HEK293 (cell line): Measurements from ENCODE around the gene UBE2J2.

Experiments
- CTCF ChIA-PET: fragments of 350-600 bp; formaldehyde crosslinking; extraction: SDS; loops from one replicate; lab custom pipeline; 2021; ENCODE audit warnings: antibody characterized with exemption; lab: Yijun Ruan, JAX
- POLR2A ChIA-PET: fragments of 300-600 bp; formaldehyde crosslinking; extraction: SDS; loops from one replicate; lab custom pipeline; 2020; ENCODE audit warnings: antibody characterized with exemption, inconsistent platforms; lab: Yijun Ruan, JAX
- H3K27ac ChIP-seq: fragments of 200-500 bp; sonication (Bioruptor generic); 2 replicates; pipeline ENCODE4 v1.5.1; 2014; ENCODE audit warnings: low read depth, low read length, control low read depth, inconsistent platforms; ENCODE audit errors: extremely low read depth
- H3K36me3 ChIP-seq, 2 experiments: fragments of 200-500 bp in 1 of 2; sonication (Bioruptor generic) in 1 of 2; 1 replicate in 1 of 2; 2 replicates in 1 of 2; pipeline ENCODE4 v1.5.1; 2014 to 2017; ENCODE audit warnings: inconsistent platforms in 2 of 2, low read length in 2 of 2; ENCODE audit not compliant: control insufficient read depth in 2 of 2, insufficient read depth in 1 of 2
- H3K4me1 ChIP-seq: fragments of 200-500 bp; sonication (Bioruptor generic); 2 replicates; pipeline ENCODE4 v1.5.1; 2014; ENCODE audit warnings: mild to moderate bottlenecking, low read length, inconsistent platforms; ENCODE audit not compliant: control insufficient read depth, insufficient read depth
- H3K4me3 ChIP-seq: 2 replicates; pipeline ENCODE4 v1.5.1; 2011; ENCODE audit warnings: low read depth, mild to moderate bottlenecking, control low read depth, low read length, moderate library complexity
- H3K9me3 ChIP-seq: fragments of 200-500 bp; sonication (Bioruptor generic); 2 replicates; pipeline ENCODE4 v1.5.1; 2014; ENCODE audit warnings: low read depth, low read length, inconsistent platforms; ENCODE audit not compliant: control insufficient read depth, insufficient read depth
- BCL11A ChIP-seq: fragments of 450-650 bp; formaldehyde crosslinking; IDR thresholded peaks from 2 replicates; pipeline ENCODE4 v1.5.1; 2016; ENCODE audit warnings: low read depth, missing biosample characterization, missing genetic modification characterization
- CTCF ChIP-seq: fragments of 450-650 bp; formaldehyde crosslinking; IDR thresholded peaks from 2 replicates; pipeline ENCODE4 v1.5.1; 2016; ENCODE audit warnings: missing biosample characterization, missing genetic modification characterization
- GLIS1 ChIP-seq: fragments of 450-650 bp; formaldehyde crosslinking; IDR thresholded peaks from 2 replicates; pipeline ENCODE4 v1.5.1; 2016; ENCODE audit warnings: missing biosample characterization, missing genetic modification characterization
- MZF1 ChIP-seq: fragments of 450-650 bp; formaldehyde crosslinking; IDR thresholded peaks from 2 replicates; pipeline ENCODE4 v1.5.1; 2017; ENCODE audit warnings: missing biosample characterization, missing genetic modification characterization, borderline replicate concordance
- PBX3 ChIP-seq: sonication (generic); formaldehyde crosslinking; IDR thresholded peaks from 2 replicates; pipeline ENCODE4 v1.8.1; 2022; ENCODE audit warnings: mild to moderate bottlenecking, moderate library complexity, missing genetic modification reagents
- PRDM4 ChIP-seq: fragments of 450-650 bp; formaldehyde crosslinking; IDR thresholded peaks from 2 replicates; pipeline ENCODE4 v1.5.1; 2017; ENCODE audit warnings: missing biosample characterization, missing genetic modification characterization
- SCRT2 ChIP-seq: fragments of 450-650 bp; formaldehyde crosslinking; IDR thresholded peaks from 2 replicates; pipeline ENCODE4 v1.5.1; 2016; ENCODE audit warnings: missing biosample characterization, missing genetic modification characterization
- SP3 ChIP-seq: fragments of 450-650 bp; formaldehyde crosslinking; IDR thresholded peaks from 2 replicates; pipeline ENCODE4 v1.5.1; 2016; ENCODE audit warnings: missing biosample characterization, missing genetic modification characterization
- TCF7L2 ChIP-seq: IDR thresholded peaks from 2 replicates; pipeline ENCODE4 v1.6.1; 2011; ENCODE audit warnings: low read depth, mild to moderate bottlenecking, inconsistent platforms, low read length, moderate library complexity, borderline replicate concordance
- TRIM28 ChIP-seq: IDR thresholded peaks from 2 replicates; pipeline ENCODE4 v1.6.1; 2011; ENCODE audit warnings: low read length, control low read depth, borderline replicate concordance
- YY2 ChIP-seq: fragments of 450-650 bp; formaldehyde crosslinking; IDR thresholded peaks from 2 replicates; pipeline ENCODE4 v1.5.1; 2016; ENCODE audit warnings: missing biosample characterization, missing genetic modification characterization
- ZBTB7A ChIP-seq: fragments of 450-650 bp; formaldehyde crosslinking; IDR thresholded peaks from 2 replicates; pipeline ENCODE4 v1.5.1; 2016; ENCODE audit warnings: low read depth, missing biosample characterization, missing genetic modification characterization
- ZEB2 ChIP-seq: fragments of 450-650 bp; formaldehyde crosslinking; IDR thresholded peaks from 2 replicates; pipeline ENCODE4 v1.5.1; 2016; ENCODE audit warnings: missing biosample characterization, missing genetic modification characterization
- ZFP69B ChIP-seq: fragments of 450-650 bp; formaldehyde crosslinking; IDR thresholded peaks from 2 replicates; pipeline ENCODE4 v1.5.1; 2016; ENCODE audit warnings: missing biosample characterization, missing genetic modification characterization
- ZNF324 ChIP-seq: fragments of 450-650 bp; formaldehyde crosslinking; IDR thresholded peaks from 2 replicates; pipeline ENCODE4 v1.5.1; 2016; ENCODE audit warnings: missing biosample characterization, missing genetic modification characterization
- ZNF391 ChIP-seq: fragments of 450-650 bp; formaldehyde crosslinking; IDR thresholded peaks from 2 replicates; pipeline ENCODE4 v1.5.1; 2016; ENCODE audit warnings: low read depth, missing biosample characterization, missing genetic modification characterization, borderline replicate concordance
- ZNF473 ChIP-seq: fragments of 450-650 bp; formaldehyde crosslinking; IDR thresholded peaks from 2 replicates; pipeline ENCODE4 v1.5.1; 2017; ENCODE audit warnings: missing biosample characterization, missing genetic modification characterization
- ZNF561 ChIP-seq: fragments of 450-650 bp; IDR thresholded peaks from 2 replicates; pipeline ENCODE4 v1.5.1; 2018; ENCODE audit warnings: missing biosample characterization, missing genetic modification characterization, borderline replicate concordance
- ZNF585B ChIP-seq: fragments of 450-650 bp; formaldehyde crosslinking; IDR thresholded peaks from 2 replicates; pipeline ENCODE4 v1.5.1; 2016; ENCODE audit warnings: missing biosample characterization, missing genetic modification characterization
- ZNF629 ChIP-seq: fragments of 450-650 bp; formaldehyde crosslinking; IDR thresholded peaks from 2 replicates; pipeline ENCODE4 v1.5.1; 2017; ENCODE audit warnings: missing biosample characterization, missing genetic modification characterization
- ZNF670 ChIP-seq: fragments of 450-650 bp; formaldehyde crosslinking; IDR thresholded peaks from 2 replicates; pipeline ENCODE4 v1.5.1; 2016; ENCODE audit warnings: missing biosample characterization, missing genetic modification characterization, low read depth
- ZNF704 ChIP-seq: fragments of 450-650 bp; formaldehyde crosslinking; IDR thresholded peaks from 2 replicates; pipeline ENCODE4 v1.5.1; 2016; ENCODE audit warnings: missing biosample characterization, missing genetic modification characterization
- TF ChIP-seq, protein P1 (sequence below): fragments of 450-650 bp; formaldehyde crosslinking; IDR thresholded peaks from 2 replicates; pipeline ENCODE4 v1.5.1; 2017; ENCODE audit warnings: missing biosample characterization, mild to moderate bottlenecking, missing genetic modification characterization, moderate library complexity

UBE2J2 gene

DNA sequence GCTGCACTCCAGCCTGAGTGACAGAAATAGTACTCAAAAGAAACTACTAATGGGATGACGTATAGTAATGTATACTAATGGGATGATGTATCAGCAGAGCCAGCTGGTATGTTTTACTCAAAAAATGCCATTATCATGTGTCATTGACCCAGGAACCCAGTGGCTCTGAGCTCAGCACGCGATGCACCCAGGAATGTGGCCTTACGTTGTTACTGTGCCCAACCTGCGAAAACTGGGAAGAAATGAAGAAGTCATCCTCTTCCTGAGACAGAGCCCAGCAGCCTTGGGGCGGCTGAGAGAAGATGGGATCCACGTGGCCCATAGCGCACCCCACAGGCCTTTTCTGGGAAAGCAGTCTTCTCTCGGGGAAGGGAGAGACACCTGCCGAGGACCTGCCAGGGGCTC is 8.8 kb downstream of the UBE2J2 start:
- CTCF ChIA-PET, result interaction anchor here (0.6 to 2.6 kb wide), 7 partner anchors 10 to 148 kb away, joined by 3 to 12 read pairs (median 4); no protein-coding TSS in a partner anchor
- TF ChIP-seq ZNF629 (tag by site-specific recombination) (peak; percentile 68), YY2 (tag by site-specific recombination) (no peak), TCF7L2 (no peak), CTCF (tag by site-specific recombination) (0 out of 2 replicates have a peak, but pooled peaks have one; percentile 11), MZF1 (no peak), ZEB2 (tag by site-specific recombination) (0 out of 2 replicates have a peak, but pooled peaks have one; percentile 27), ZNF391 (tag by site-specific recombination) (no peak)
- TF ChIP-seq, protein P1, sequence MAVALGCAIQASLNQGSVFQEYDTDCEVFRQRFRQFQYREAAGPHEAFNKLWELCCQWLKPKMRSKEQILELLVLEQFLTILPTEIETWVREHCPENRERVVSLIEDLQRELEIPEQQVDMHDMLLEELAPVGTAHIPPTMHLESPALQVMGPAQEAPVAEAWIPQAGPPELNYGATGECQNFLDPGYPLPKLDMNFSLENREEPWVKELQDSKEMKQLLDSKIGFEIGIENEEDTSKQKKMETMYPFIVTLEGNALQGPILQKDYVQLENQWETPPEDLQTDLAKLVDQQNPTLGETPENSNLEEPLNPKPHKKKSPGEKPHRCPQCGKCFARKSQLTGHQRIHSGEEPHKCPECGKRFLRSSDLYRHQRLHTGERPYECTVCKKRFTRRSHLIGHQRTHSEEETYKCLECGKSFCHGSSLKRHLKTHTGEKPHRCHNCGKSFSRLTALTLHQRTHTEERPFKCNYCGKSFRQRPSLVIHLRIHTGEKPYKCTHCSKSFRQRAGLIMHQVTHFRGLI (tag by site-specific recombination), result peak; percentile 70
- TF ChIP-seq, all 188 proteins: peak for 4
- POLR2A ChIA-PET, result interaction anchor here (0.7 to 2.0 kb wide), 4 partner anchors 9 to 143 kb away, joined by 3 to 6 read pairs (median 5); partner anchors contain the start of gene UBE2J2
- Histone ChIP-seq H3K4me1 (no peaks in the 10 kb centered on the region), H3K9me3 (no peaks in the 10 kb centered on the region), H3K36me3 (peaks cover 3 to 93% of the 10 kb centered on the region in 2 experiments; a peak in 2 of 3 replicates), H3K27ac (no peak overlapping the region), H3K4me3 (no peak overlapping the region)

DNA sequence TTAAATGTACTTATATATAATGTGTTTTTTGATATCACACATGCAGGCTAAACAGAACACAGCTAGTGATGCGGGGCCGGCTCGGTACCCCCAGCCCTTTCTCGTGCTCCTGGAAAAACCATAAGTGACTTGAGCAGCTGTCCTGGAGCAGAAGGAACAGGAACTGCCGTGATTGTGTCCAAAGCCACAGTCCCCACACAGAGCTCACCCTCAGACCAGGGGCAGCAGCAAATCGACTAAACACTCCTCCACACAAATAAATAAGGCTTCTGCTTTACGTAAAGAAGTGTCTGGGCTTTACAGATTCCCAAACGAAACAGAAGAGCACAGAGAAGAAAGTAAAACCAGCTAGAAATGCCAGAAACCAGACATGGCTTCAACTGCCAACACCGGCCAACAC is 9.6 kb downstream of the UBE2J2 start:
- no peaks in the 10 kb centered on the region for H3K9me3 ChIP-seq
- TF ChIP-seq TRIM28 (no peak), ZNF324 (tag by site-specific recombination) (no peak), GLIS1 (tag by site-specific recombination) (no peak), ZFP69B (tag by site-specific recombination) (no peak), ZNF670 (tag by site-specific recombination) (no peak), BCL11A (tag by site-specific recombination) (no peak), ZNF561 (no peak), SCRT2 (tag by site-specific recombination) (no peak), ZNF704 (no peak), ZNF473 (tag by site-specific recombination) (no peak), ZBTB7A (tag by site-specific recombination) (no peak), PRDM4 (no peak), SP3 (no peak), PBX3 (CRISPR knock-in tag) (no peak), ZNF585B (tag by site-specific recombination) (no peak)
- ChIA-PET CTCF (interaction anchor here (0.6 to 2.6 kb wide), 6 partner anchors 10 to 141 kb away, joined by 3 to 12 read pairs (median 4); no protein-coding TSS in a partner anchor), POLR2A (interaction anchor here (1.3 to 2.0 kb wide), 3 partner anchors 13 to 142 kb away, joined by 3 to 5 read pairs (median 5); no protein-coding TSS in a partner anchor)
- peaks cover 3 to 94% of the 10 kb centered on the region in 2 experiments; a peak in 2 of 3 replicates for H3K36me3 ChIP-seq
- H3K4me1 ChIP-seq, result no peaks in the 10 kb centered on the region
- H3K4me3 ChIP-seq, result no peak overlapping the region
- no peak overlapping the region for H3K27ac ChIP-seq
